ENCODE data around the gene GPR37L1. TPM values are rescaled to one million over a fixed set of nuclear protein-coding genes. Genes with fewer than 3 reads are reported as not detected.

GPR37L1 gene
- total and polyA plus RNA-seq, 2 of the 8 experiments (the other 6 are each of a cell fraction or from before 2014, with no cell fraction given) = 0.13 to 0.23 TPM

- TF ChIP-seq CHD7 (IDR thresholded peaks at IDR 0.05; ENCODE audit: insufficient replicate concordance, low read length) (no peak), CBX8 (IDR thresholded peaks at IDR 0.05; ENCODE audit: borderline replicate concordance, low read depth, low read length) (no peak), BRCA1 (IDR thresholded peaks at IDR 0.05; ENCODE audit: low read depth, low read length) (no peak), ATF3 (IDR thresholded peaks at IDR 0.05; ENCODE audit: insufficient read depth, low read depth, low read length) (no peak), KDM4A (IDR thresholded peaks at IDR 0.05; ENCODE audit: low read depth, low read length, severe bottlenecking) (no peak), USF2 (IDR thresholded peaks at IDR 0.05; ENCODE audit: low read length) (no peak), HDAC2 (IDR thresholded peaks at IDR 0.05; ENCODE audit: borderline replicate concordance in 1 of 2, low read depth in 2 of 2, low read length in 2 of 2) (no peak), MAFK (IDR thresholded peaks at IDR 0.05; ENCODE audit: low read depth, low read length) (no peak)
Observed at GRCh38 chr1:202171292-202172014, 48.7 kb downstream of the GPR37L1 start (continued).
